Endothelial cell of umbilical vein (primary cell): ENCODE data around the gene MED16.
A peak's percentile ranks its signal among the peaks of the same experiment; 100 is the strongest.

Experiments used
- EZH2 ChIP-seq: IDR thresholded peaks from 2 replicates; pipeline ENCODE4 v1.6.1; 2012; ENCODE audit warnings: borderline replicate concordance, low read depth, mild to moderate bottlenecking, moderate library complexity, low read length, inconsistent platforms; ENCODE audit not compliant: severe bottlenecking
- POLR2A ChIP-seq: IDR thresholded peaks from 2 replicates; pipeline ENCODE4 v1.6.1; 2012; ENCODE audit warnings: low read depth, mild to moderate bottlenecking, control low read depth, low read length
- POLR2AphosphoS5 ChIP-seq: IDR thresholded peaks from 2 replicates; pipeline ENCODE4 v1.6.1; 2012; ENCODE audit warnings: low read depth, mild to moderate bottlenecking, control low read depth, low read length, moderate library complexity; ENCODE audit not compliant: insufficient read depth
- TF ChIP-seq, protein P1 (sequence below): IDR thresholded peaks from 2 replicates; pipeline ENCODE4 v1.6.1; 2011; ENCODE audit not compliant: insufficient read depth, insufficient read length
- TF ChIP-seq, protein P2 (sequence below), 2 donors: IDR thresholded peaks; 1 replicate in 1 of 2; 2 replicates in 1 of 2; pipeline ENCODE4 v1.5.1; 2011; ENCODE audit warnings: low read length in 2 of 2, mild to moderate bottlenecking in 2 of 2, moderate library complexity in 2 of 2, control low read depth in 1 of 2, inconsistent platforms in 1 of 2, low read depth in 1 of 2; ENCODE audit not compliant: insufficient read depth in 1 of 2; ENCODE audit errors: extremely low read depth in 1 of 2

DNA sequence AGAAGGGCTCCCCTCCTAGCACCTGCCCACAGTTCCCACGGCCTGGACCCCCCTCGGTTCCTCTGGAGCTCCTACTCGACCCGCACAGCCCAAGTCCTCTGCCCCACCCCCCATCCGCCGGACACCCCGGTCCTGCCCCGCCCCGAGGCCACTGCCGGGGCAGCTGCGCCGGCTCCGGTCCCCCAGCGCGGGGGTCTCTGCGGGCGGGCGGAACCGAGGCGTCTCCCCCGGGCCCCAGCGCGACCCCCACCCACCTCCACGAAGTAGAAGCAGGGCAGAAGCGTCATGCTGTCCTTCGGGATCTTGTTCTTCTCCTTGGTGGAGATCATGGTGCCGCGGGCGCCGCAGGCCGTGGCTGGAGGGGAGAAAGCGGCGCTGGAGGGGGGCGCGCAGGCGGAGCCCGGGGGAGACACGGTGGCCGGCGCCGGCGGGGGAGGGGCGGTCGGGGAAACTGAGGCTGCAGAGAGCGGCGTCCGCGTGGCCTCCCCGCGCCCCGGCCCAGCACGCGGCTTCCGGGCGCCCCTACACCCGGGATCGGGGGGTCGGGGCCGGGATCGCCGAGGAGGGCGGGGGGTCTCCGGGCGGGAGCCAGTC lies 71.7 kb downstream of the MED16 start:
- TF ChIP-seq, protein P1, sequence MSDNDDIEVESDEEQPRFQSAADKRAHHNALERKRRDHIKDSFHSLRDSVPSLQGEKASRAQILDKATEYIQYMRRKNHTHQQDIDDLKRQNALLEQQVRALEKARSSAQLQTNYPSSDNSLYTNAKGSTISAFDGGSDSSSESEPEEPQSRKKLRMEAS, result no peak
- TF ChIP-seq POLR2A, result no peak
- TF ChIP-seq POLR2AphosphoS5, result no peak
- TF ChIP-seq, protein P2, sequence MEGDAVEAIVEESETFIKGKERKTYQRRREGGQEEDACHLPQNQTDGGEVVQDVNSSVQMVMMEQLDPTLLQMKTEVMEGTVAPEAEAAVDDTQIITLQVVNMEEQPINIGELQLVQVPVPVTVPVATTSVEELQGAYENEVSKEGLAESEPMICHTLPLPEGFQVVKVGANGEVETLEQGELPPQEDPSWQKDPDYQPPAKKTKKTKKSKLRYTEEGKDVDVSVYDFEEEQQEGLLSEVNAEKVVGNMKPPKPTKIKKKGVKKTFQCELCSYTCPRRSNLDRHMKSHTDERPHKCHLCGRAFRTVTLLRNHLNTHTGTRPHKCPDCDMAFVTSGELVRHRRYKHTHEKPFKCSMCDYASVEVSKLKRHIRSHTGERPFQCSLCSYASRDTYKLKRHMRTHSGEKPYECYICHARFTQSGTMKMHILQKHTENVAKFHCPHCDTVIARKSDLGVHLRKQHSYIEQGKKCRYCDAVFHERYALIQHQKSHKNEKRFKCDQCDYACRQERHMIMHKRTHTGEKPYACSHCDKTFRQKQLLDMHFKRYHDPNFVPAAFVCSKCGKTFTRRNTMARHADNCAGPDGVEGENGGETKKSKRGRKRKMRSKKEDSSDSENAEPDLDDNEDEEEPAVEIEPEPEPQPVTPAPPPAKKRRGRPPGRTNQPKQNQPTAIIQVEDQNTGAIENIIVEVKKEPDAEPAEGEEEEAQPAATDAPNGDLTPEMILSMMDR (IDR thresholded peaks at IDR 0.05; ENCODE audit: extremely low read depth in 1 of 2, insufficient read depth in 1 of 2, low read depth in 1 of 2, low read length in 2 of 2), result no peak
- peak; percentile 50 for TF ChIP-seq EZH2
